Neural cell (in vitro differentiated cells): ENCODE data around the gene SNRK. TPM values are rescaled to one million over a fixed set of nuclear protein-coding genes. Genes with fewer than 3 reads are reported as not detected.

Experiments used
- H2AFZ ChIP-seq: fragments of 200-600, 300-800 bp; sonication (generic), shearing (Covaris generic); 2 replicates; pipeline ENCODE4 v1.6.0; 2014; ENCODE audit warnings: low read depth, mild to moderate bottlenecking, antibody characterized with exemption, low read length, moderate library complexity
- H3F3A ChIP-seq: fragments of 200-600 bp; shearing (Covaris generic); 2 replicates; pipeline ENCODE4 v1.6.1; 2016; ENCODE audit warnings: mild to moderate bottlenecking, moderate library complexity, mixed read lengths, antibody characterized with exemption, low read length; ENCODE audit not compliant: insufficient read depth, poor library complexity, severe bottlenecking
- H3K27ac ChIP-seq: fragments of 200-600, 300-800 bp; sonication (generic), shearing (Covaris generic); 2 replicates; pipeline ENCODE4 v1.5.1; 2014; ENCODE audit warnings: mild to moderate bottlenecking, low read length, moderate library complexity
- H3K27me3 ChIP-seq: fragments of 300-800, 200-600 bp; sonication (generic), shearing (Covaris generic); 2 replicates; pipeline ENCODE4 v1.6.0; 2014; ENCODE audit warnings: mild to moderate bottlenecking, low read depth, low read length, moderate library complexity; ENCODE audit not compliant: insufficient read depth
- H3K36me3 ChIP-seq: fragments of 300-800, 200-600 bp; sonication (generic), shearing (Covaris generic); 2 replicates; pipeline ENCODE4 v1.5.1; 2014; ENCODE audit warnings: mild to moderate bottlenecking, antibody characterized with exemption, low read length, moderate library complexity; ENCODE audit not compliant: insufficient read depth
- H3K4me2 ChIP-seq: fragments of 300-800, 200-600 bp; sonication (generic), shearing (Covaris generic); 2 replicates; pipeline ENCODE4 v1.6.0; 2014; ENCODE audit warnings: mild to moderate bottlenecking, low read length
- H3K4me3 ChIP-seq: fragments of 300-800, 200-600 bp; sonication (generic), shearing (Covaris generic); 2 replicates; pipeline ENCODE4 v1.5.1; 2014; ENCODE audit warnings: mild to moderate bottlenecking, low read length, moderate library complexity
- H3K79me2 ChIP-seq: fragments of 200-600 bp; shearing (Covaris generic); replicated peaks from 2 replicates; pipeline ENCODE4 v1.6.0; 2014; ENCODE audit warnings: mild to moderate bottlenecking, low read length, moderate library complexity; ENCODE audit not compliant: insufficient read depth
- H3K9ac ChIP-seq: fragments of 300-800, 200-600 bp; sonication (generic), shearing (Covaris generic); 2 replicates; pipeline ENCODE4 v1.6.1; 2016; ENCODE audit warnings: mild to moderate bottlenecking, low read length, mixed read lengths
- H3K9me2 ChIP-seq: fragments of 200-600 bp; shearing (Covaris generic); 2 replicates; pipeline ENCODE4 v1.6.1; 2016; ENCODE audit warnings: mild to moderate bottlenecking, low read length, mixed read lengths; ENCODE audit not compliant: insufficient read depth
- H3K9me3 ChIP-seq: fragments of 200-600, 300-800 bp; sonication (generic), shearing (Covaris generic); 2 replicates; pipeline ENCODE4 v1.6.1; 2016; ENCODE audit warnings: mild to moderate bottlenecking, mixed run types, low read length, moderate library complexity, mixed read lengths
- H4K20me1 ChIP-seq: fragments of 200-600 bp; shearing (Covaris generic); 2 replicates; pipeline ENCODE4 v1.6.1; 2016; ENCODE audit warnings: mild to moderate bottlenecking, mixed run types; ENCODE audit not compliant: insufficient read depth
- EP300 ChIP-seq: fragments of 450-650 bp; conservative IDR thresholded peaks from 2 replicates; pipeline ENCODE4 v1.6.1; 2014; ENCODE audit warnings: antibody characterized with exemption, mild to moderate bottlenecking, moderate library complexity; ENCODE audit not compliant: poor library complexity, severe bottlenecking
- EZH2 ChIP-seq: fragments of 200-600, 300-800 bp; shearing (Covaris generic), sonication (generic); IDR thresholded peaks from 2 replicates; pipeline ENCODE4 v1.6.1; 2014; ENCODE audit warnings: antibody characterized with exemption, low read length, borderline replicate concordance, mild to moderate bottlenecking; ENCODE audit not compliant: insufficient read depth, poor library complexity, severe bottlenecking
- MXI1 ChIP-seq: fragments of 450-650 bp; conservative IDR thresholded peaks from 2 replicates; pipeline ENCODE4 v1.6.1; 2014; ENCODE audit warnings: antibody characterized with exemption, mild to moderate bottlenecking; ENCODE audit not compliant: poor library complexity, severe bottlenecking
- POLR2AphosphoS5 ChIP-seq: IDR thresholded peaks from 2 replicates; pipeline ENCODE4 v1.6.1; 2012
- RAD21 ChIP-seq: fragments of 450-650 bp; conservative IDR thresholded peaks from 2 replicates; pipeline ENCODE4 v1.6.1; 2014; ENCODE audit warnings: antibody characterized with exemption, mild to moderate bottlenecking, moderate library complexity
- SMC3 ChIP-seq: fragments of 450-650 bp; conservative IDR thresholded peaks from 2 replicates; pipeline ENCODE4 v1.6.1; 2014; ENCODE audit warnings: antibody characterized with exemption, mild to moderate bottlenecking, moderate library complexity; ENCODE audit not compliant: poor library complexity
- TAF1 ChIP-seq: IDR thresholded peaks from 2 replicates; pipeline ENCODE4 v1.6.1; 2012; ENCODE audit warnings: low read depth
- polyA plus RNA-seq: library from polyadenylated mRNA; depleted of rRNA; stranded (reverse); fragments of >200 nt; gene quantifications from 2 replicates; pipeline ENCODE4 v1.2.3, GENCODE V29; 2014
- TF ChIP-seq, protein P1 (sequence below): fragments of 450-650 bp; IDR thresholded peaks from 2 replicates; pipeline ENCODE4 v1.5.1; 2014; ENCODE audit warnings: antibody characterized with exemption, mild to moderate bottlenecking, moderate library complexity; ENCODE audit not compliant: poor library complexity, severe bottlenecking
- TF ChIP-seq, protein P2 (sequence below): IDR thresholded peaks from 2 replicates; pipeline ENCODE4 v1.6.1; 2012; ENCODE audit warnings: borderline replicate concordance

Gene SNRK
- polyA plus RNA-seq, 1 donor from 2014 or later, result 27.3 TPM

DNA sequence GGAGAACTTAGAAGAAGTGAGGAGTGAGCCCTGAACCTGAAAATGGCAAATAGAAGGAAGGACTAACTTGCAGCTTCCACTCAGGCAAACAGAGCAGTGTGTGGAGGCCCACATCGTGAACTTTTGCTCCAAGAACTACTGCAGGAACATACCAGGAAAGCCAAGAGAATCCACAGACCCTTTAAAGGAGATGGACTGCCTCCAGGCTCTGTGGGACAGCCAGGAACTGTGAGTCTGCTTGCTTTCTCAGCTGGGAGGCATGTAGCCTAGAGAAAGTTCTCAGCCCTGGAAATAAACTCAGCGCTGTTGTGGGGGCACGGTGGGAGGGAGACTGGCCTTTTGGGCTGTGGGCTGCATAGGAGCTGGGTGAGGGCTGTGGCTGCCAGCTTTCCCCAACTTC lies 93.0 kb downstream of the SNRK start:
- no peak for TF ChIP-seq POLR2AphosphoS5
- TF ChIP-seq EZH2, result no peak
- no peak for TF ChIP-seq MXI1
- TF ChIP-seq RAD21, result no peak
- TF ChIP-seq TAF1, result no peak
- TF ChIP-seq, protein P1, sequence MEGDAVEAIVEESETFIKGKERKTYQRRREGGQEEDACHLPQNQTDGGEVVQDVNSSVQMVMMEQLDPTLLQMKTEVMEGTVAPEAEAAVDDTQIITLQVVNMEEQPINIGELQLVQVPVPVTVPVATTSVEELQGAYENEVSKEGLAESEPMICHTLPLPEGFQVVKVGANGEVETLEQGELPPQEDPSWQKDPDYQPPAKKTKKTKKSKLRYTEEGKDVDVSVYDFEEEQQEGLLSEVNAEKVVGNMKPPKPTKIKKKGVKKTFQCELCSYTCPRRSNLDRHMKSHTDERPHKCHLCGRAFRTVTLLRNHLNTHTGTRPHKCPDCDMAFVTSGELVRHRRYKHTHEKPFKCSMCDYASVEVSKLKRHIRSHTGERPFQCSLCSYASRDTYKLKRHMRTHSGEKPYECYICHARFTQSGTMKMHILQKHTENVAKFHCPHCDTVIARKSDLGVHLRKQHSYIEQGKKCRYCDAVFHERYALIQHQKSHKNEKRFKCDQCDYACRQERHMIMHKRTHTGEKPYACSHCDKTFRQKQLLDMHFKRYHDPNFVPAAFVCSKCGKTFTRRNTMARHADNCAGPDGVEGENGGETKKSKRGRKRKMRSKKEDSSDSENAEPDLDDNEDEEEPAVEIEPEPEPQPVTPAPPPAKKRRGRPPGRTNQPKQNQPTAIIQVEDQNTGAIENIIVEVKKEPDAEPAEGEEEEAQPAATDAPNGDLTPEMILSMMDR, result no peak
- no peak for TF ChIP-seq EP300
- no peak for TF ChIP-seq SMC3
- TF ChIP-seq, protein P2, sequence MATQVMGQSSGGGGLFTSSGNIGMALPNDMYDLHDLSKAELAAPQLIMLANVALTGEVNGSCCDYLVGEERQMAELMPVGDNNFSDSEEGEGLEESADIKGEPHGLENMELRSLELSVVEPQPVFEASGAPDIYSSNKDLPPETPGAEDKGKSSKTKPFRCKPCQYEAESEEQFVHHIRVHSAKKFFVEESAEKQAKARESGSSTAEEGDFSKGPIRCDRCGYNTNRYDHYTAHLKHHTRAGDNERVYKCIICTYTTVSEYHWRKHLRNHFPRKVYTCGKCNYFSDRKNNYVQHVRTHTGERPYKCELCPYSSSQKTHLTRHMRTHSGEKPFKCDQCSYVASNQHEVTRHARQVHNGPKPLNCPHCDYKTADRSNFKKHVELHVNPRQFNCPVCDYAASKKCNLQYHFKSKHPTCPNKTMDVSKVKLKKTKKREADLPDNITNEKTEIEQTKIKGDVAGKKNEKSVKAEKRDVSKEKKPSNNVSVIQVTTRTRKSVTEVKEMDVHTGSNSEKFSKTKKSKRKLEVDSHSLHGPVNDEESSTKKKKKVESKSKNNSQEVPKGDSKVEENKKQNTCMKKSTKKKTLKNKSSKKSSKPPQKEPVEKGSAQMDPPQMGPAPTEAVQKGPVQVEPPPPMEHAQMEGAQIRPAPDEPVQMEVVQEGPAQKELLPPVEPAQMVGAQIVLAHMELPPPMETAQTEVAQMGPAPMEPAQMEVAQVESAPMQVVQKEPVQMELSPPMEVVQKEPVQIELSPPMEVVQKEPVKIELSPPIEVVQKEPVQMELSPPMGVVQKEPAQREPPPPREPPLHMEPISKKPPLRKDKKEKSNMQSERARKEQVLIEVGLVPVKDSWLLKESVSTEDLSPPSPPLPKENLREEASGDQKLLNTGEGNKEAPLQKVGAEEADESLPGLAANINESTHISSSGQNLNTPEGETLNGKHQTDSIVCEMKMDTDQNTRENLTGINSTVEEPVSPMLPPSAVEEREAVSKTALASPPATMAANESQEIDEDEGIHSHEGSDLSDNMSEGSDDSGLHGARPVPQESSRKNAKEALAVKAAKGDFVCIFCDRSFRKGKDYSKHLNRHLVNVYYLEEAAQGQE, result no peak
- H3K4me3 ChIP-seq, result no peak overlapping the region

DNA sequence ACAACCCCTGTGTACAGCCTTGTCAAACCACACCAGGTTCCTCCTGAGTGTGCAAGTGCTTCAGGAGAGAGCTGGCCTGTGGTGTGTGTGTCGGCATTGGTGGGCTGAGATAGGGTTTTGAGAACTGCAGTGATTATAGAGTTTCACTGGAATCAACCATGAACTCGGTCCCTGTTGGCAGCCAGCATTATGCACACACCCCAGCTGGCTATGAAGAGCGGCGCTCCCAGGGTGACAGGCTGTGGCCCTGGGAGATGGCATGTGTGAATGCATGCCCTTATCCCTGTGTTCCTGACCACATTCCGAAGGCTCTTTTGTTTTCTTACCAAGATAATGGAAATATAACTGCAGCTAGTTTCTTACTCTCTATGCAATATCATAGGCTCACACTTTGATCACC lies 101.8 kb downstream of the SNRK start:
- no peaks in the 10 kb centered on the region for H3K9me2 ChIP-seq
- H3K79me2 ChIP-seq, result no peaks in the 10 kb centered on the region
- no peak overlapping the region for H3K4me2 ChIP-seq
- TF ChIP-seq, protein P2, result no peak
- TF ChIP-seq SMC3, result no peak
- TF ChIP-seq TAF1, result no peak
- no peak for TF ChIP-seq RAD21
- no peak for TF ChIP-seq EP300
- no peak for TF ChIP-seq MXI1
- TF ChIP-seq POLR2AphosphoS5, result no peak
- TF ChIP-seq, protein P1, result no peak
- no peaks in the 10 kb centered on the region for H3K9me3 ChIP-seq
- no peaks in the 10 kb centered on the region for H4K20me1 ChIP-seq
- H3F3A ChIP-seq, result no peaks in the 10 kb centered on the region
- no peak overlapping the region for H2AFZ ChIP-seq
- H3K36me3 ChIP-seq, result no peaks in the 10 kb centered on the region
- no peak overlapping the region for H3K27ac ChIP-seq
- H3K4me3 ChIP-seq, result no peak overlapping the region
- H3K27me3 ChIP-seq, result no peaks in the 10 kb centered on the region
- no peak overlapping the region for H3K9ac ChIP-seq

More for the DNA sequence above, 93.0 kb downstream of the SNRK start:
- no peaks in the 10 kb centered on the region for H3K27me3 ChIP-seq
- no peak overlapping the region for H3K27ac ChIP-seq
- no peaks in the 10 kb centered on the region for H3K36me3 ChIP-seq
- H4K20me1 ChIP-seq, result no peaks in the 10 kb centered on the region
- H3K9me2 ChIP-seq, result no peaks in the 10 kb centered on the region
- no peaks in the 10 kb centered on the region for H3K79me2 ChIP-seq
- no peaks in the 10 kb centered on the region for H3F3A ChIP-seq
- H3K9ac ChIP-seq, result no peak overlapping the region
- H2AFZ ChIP-seq, result no peak overlapping the region
- no peaks in the 10 kb centered on the region for H3K9me3 ChIP-seq
- H3K4me2 ChIP-seq, result no peak overlapping the region
